Retinal pigment epithelial cell (primary cell): Measurements from ENCODE around the gene FAM184B.
"Not testable (repeated sequence)": the region's sequence is repeated elsewhere in the genome, so short reads cannot be mapped to it uniquely, and the experiment has no call there.

Experiments
- DNase-seq: peaks from one replicate; pipeline ENCODE4 v3.0.0-alpha.2; 2010; ENCODE audit warnings: low read depth
- H3K4me3 ChIP-seq: 2 replicates; pipeline ENCODE4 v1.5.1; 2011; ENCODE audit warnings: mild to moderate bottlenecking, low read length, control low read depth, moderate library complexity
- TF ChIP-seq, protein P1 (sequence below): conservative IDR thresholded peaks from 2 replicates; pipeline ENCODE4 v1.5.1; 2011; ENCODE audit warnings: low read depth, low read length, control low read depth, inconsistent platforms

The FAM184B gene

DNA sequence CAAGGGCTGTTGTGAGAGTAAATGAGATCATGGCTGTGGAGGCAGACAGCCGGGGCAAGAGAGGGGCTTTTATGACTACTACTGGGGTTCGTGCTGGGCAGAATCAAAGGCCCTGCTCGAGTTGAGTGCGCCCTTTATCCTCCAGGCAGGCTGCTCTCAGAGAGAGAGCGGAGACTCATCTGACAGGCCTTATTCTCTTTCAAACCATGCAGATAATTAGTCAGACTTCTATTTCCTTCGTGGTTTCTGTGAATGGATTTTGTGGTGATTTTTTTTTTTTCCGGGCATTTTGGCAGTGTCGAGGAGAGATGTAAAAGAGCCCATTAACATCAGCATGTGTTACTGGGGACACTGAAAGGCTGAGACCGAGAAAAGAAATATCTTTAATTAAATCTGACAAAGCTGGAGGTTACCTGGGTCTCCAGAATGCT lies 93.4 kb downstream of the FAM184B start:
- TF ChIP-seq, protein P1, sequence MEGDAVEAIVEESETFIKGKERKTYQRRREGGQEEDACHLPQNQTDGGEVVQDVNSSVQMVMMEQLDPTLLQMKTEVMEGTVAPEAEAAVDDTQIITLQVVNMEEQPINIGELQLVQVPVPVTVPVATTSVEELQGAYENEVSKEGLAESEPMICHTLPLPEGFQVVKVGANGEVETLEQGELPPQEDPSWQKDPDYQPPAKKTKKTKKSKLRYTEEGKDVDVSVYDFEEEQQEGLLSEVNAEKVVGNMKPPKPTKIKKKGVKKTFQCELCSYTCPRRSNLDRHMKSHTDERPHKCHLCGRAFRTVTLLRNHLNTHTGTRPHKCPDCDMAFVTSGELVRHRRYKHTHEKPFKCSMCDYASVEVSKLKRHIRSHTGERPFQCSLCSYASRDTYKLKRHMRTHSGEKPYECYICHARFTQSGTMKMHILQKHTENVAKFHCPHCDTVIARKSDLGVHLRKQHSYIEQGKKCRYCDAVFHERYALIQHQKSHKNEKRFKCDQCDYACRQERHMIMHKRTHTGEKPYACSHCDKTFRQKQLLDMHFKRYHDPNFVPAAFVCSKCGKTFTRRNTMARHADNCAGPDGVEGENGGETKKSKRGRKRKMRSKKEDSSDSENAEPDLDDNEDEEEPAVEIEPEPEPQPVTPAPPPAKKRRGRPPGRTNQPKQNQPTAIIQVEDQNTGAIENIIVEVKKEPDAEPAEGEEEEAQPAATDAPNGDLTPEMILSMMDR, result no peak
- no peak for DNase-seq
- no peak overlapping the region for H3K4me3 ChIP-seq

DNA sequence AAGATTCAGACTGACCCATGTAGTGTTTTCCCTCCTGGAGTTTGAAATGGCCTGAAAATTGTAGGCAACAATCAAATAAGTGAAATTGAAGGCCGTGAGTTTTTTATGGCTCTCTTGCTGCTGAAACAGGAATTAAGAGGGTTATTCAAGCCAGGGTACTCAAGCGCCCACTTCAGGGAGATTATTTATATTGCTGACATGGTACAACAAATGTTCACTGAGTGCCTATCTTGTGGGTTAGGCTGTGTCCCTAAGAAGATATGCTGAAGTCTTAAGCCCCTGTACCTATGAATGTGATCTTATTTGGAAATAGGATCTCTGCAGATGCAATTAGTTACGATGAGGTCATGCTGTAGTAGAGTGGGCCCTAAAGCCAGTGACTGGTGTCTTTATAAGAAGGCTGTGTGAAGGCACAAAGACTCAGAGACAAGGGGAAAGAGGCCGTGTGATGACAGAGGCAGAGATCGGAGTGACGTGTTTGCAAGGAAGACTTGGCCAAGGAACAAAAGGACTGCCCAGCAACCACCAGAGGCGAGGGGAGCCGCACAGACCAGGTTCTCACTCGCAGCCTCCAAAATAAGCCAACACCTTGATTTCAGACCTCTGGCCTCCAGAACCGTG lies 94.1 kb downstream of the FAM184B start:
- TF ChIP-seq, protein P1, result no peak
- H3K4me3 ChIP-seq, result no peak overlapping the region
- no peak for DNase-seq

DNA sequence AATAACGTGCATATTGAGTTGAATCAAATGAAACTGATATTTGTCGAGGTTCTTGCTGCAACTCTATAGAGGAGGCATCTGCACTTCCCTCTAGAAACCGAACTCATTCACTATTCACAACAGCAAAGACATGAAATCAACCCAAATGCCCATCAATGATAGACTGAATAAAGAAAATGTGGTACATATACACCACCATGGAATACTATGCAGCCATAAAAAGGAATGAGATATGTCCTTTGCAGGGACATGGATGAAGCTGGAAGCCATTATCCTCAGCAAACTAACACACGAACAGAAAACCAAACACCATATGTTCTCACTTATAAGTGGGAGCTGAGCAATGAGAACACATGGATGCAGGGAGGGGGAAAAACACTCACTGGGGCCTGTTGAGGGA lies 96.8 kb downstream of the FAM184B start:
- not testable (repeated sequence) for H3K4me3 ChIP-seq, DNase-seq

DNA sequence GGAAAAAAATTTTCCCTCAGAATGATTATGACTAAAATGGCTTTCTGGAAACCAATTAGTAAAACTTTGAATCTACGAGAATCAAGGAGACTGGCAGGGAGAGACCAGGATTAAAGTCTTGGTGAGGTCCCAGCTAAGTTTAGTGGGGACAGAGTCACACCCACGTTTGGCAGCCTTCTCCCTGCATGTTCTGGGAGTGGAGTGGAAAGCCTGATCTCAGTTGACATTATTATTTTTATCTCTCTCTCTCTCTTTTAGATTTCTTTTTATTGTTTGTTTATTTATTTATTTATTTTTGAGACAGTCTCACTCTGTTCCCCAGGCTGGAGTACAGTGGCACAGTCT lies 99.2 kb downstream of the FAM184B start:
- H3K4me3 ChIP-seq, result no peak overlapping the region
- TF ChIP-seq, protein P1, result no peak
- no peak for DNase-seq

DNA sequence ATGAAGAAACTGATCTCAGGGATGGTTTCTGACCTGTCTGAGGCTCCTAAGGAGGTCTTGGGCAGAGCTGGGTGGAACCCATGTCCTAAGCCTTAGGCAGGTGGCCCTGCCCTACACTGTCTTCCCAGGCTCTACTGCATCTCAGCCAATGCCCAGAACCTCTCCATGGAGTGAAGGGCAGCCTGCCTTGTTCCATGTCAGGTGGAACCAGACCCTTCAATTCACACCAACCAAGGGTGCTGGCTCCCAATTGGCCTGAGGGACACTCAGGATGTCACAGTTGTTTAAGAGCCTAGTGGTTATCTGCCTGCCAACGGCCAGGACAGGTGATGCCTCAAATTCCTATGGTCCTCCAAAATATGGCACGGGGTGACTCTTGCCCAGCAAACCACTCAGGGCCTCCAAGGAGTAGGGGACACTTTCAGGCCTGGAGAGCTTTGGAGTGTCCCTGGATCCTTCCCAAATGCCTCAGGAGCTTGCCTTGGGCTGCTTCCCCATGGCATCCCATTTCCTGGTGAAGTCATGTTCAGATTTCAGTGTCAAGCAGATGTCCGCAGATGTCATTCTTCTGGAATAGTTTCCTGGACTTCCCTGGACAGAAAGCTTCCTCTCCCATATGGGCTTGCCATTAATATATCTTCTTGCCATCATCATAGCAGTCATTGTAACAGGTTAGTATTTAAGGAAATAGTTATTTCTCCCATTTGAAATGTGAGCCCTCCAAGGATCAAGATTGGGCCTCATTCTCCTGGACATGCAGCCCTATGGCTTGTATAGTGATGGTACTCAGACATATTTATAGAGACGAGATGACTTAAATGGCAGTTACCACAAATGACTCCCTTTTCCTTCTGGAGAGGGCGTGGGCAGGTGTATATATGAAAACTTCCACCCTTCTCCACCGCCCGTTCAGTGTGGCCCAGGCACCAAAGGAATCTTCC lies 99.9 kb downstream of the FAM184B start:
- no peak for DNase-seq
- no peak overlapping the region for H3K4me3 ChIP-seq
- TF ChIP-seq, protein P1, result no peak

DNA sequence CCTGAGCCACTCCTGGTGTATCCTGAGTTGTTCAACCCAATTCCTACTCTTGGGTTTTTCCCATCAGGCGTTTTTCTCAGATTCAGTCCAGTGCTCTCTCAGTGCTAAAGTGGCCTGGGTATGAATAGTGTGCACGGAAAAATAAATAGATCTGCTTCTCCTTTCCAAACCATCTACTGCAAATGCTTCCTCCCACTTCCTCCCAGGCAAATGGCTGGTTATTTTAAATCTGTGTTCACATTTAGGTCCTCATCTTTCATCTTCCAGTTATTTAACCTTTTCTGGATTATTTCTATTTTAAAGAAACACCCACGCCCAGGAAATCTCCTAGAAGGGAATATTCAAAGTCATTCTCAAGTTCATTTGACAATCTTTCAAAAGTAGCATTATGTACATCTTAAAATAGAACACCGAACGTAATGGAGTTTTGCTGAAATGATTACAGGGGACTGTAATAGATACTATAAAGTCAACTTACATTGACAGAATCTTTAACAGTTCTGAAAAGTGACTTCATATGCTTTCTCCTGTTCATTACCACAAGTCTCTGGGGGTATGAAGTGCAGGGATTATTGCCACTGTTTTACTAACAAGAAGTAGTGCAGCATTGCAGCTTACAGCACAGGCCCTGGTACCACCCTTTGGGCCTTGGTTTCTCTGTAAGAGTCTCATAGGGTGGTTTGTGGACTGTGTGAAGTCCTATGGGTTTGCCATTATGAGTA lies 100.7 kb downstream of the FAM184B start:
- TF ChIP-seq, protein P1, result no peak
- H3K4me3 ChIP-seq, result no peak overlapping the region
- no peak for DNase-seq

DNA sequence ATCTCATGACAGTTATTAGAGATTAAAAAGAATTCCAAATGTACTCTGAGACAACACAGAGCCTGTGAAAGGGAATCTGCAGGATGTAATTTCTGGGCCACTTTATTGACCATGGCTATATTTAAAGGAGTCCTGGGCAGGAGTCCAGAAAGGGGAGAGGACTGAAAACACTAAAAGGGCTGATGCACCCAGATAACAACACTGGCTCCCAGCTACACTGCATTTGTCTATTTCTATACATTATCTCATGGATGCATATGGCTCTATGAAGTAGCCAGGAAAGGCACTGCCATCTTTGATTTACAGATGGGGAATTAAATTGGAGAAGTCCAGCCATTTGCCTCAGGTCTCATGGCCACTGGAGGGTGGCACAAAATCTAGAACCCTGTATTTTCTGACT lies 111.0 kb downstream of the FAM184B start:
- TF ChIP-seq, protein P1, result no peak
- no peak overlapping the region for H3K4me3 ChIP-seq
- no peak for DNase-seq
